ENCODE results near the gene SPAG9. TPM values are rescaled to one million over a fixed set of nuclear protein-coding genes. Genes with fewer than 3 reads are reported as not detected.

Gene SPAG9, protein sequence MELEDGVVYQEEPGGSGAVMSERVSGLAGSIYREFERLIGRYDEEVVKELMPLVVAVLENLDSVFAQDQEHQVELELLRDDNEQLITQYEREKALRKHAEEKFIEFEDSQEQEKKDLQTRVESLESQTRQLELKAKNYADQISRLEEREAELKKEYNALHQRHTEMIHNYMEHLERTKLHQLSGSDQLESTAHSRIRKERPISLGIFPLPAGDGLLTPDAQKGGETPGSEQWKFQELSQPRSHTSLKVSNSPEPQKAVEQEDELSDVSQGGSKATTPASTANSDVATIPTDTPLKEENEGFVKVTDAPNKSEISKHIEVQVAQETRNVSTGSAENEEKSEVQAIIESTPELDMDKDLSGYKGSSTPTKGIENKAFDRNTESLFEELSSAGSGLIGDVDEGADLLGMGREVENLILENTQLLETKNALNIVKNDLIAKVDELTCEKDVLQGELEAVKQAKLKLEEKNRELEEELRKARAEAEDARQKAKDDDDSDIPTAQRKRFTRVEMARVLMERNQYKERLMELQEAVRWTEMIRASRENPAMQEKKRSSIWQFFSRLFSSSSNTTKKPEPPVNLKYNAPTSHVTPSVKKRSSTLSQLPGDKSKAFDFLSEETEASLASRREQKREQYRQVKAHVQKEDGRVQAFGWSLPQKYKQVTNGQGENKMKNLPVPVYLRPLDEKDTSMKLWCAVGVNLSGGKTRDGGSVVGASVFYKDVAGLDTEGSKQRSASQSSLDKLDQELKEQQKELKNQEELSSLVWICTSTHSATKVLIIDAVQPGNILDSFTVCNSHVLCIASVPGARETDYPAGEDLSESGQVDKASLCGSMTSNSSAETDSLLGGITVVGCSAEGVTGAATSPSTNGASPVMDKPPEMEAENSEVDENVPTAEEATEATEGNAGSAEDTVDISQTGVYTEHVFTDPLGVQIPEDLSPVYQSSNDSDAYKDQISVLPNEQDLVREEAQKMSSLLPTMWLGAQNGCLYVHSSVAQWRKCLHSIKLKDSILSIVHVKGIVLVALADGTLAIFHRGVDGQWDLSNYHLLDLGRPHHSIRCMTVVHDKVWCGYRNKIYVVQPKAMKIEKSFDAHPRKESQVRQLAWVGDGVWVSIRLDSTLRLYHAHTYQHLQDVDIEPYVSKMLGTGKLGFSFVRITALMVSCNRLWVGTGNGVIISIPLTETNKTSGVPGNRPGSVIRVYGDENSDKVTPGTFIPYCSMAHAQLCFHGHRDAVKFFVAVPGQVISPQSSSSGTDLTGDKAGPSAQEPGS (N-terminal part only)
- 100 to 1,000 TPM in 5 of 6 donors, 10 to 100 TPM in 1; 87.5 to 233 (median 152) TPM for total RNA-seq

DNA sequence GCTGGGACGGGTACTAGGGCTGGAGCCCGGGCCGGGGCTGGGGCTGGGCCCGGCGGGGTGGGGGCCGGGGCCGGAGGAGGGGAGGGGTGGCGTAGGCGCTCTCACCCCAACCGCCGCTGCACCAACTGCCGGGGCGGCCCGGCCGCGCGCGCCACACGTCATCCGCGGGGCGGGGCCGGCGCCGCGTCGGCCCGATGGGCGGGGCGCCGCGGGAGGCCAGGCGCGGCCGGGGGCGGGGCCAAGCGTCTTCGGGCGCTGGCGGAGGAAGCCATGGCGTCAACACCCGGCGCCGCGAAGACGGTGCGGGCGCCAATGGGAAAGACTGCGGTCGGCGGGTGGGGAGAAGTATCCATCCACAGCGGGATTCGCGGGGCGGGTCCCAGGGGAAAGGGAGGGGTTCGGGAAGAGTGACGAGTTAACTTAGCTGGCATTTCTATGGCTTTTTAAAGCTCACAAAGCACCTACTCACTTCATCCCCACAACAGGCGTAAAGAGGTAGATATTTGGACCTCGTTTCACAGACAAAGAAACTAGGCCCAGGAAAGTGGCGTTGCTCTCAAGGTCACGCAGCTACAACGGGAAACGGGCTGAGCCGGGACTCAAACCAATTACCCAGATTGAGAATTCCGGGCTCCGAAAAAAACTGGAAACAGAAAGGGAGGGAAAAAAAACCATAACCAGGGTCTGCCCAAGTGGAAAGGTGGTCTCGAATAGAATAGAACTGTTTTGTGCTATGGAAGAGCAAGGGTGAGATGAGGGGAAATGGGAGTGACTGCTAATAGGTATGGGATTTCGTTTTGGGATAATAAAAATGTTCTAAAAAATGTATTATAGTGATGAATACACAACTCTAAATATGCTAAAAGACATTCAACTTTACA is at the start of gene SPAG9:
SPAG9 (minus strand) TSS at position 130 of the 881 bp plus-strand sequence. CDS start 212 bp downstream, outside the sequence.
- H3K36me3 ChIP-seq: no peaks in the 10 kb centered on the region
- ATAC-seq (ENCODE audit: low FRiP score in 2 of 2) (peak; percentile 94 to 95), DNase-seq (peak; percentile 96 to 99)
- 0 to 1% methylated on average over 22 to 32 of the region's 68 CpGs for WGBS, 2 donors
- peak within 1 kb of the TSS; percentile 69 to 88 (median 78) for H3K4me3 ChIP-seq
- peaks cover 39 to 54% (median 44%) of the 10 kb centered on the region in 4 donors for H3K4me1 ChIP-seq
- TF ChIP-seq, protein P1, sequence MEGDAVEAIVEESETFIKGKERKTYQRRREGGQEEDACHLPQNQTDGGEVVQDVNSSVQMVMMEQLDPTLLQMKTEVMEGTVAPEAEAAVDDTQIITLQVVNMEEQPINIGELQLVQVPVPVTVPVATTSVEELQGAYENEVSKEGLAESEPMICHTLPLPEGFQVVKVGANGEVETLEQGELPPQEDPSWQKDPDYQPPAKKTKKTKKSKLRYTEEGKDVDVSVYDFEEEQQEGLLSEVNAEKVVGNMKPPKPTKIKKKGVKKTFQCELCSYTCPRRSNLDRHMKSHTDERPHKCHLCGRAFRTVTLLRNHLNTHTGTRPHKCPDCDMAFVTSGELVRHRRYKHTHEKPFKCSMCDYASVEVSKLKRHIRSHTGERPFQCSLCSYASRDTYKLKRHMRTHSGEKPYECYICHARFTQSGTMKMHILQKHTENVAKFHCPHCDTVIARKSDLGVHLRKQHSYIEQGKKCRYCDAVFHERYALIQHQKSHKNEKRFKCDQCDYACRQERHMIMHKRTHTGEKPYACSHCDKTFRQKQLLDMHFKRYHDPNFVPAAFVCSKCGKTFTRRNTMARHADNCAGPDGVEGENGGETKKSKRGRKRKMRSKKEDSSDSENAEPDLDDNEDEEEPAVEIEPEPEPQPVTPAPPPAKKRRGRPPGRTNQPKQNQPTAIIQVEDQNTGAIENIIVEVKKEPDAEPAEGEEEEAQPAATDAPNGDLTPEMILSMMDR (IDR thresholded peaks at IDR 0.05): no peak
- peak in 3 of 4 donors; percentile 78 to 80 (median 78) for TF ChIP-seq POLR2A (IDR thresholded peaks at IDR 0.05)
- TF ChIP-seq POLR2AphosphoS5 (IDR thresholded peaks at IDR 0.05): peak in 1 of 2 donors; percentile 93
- TF ChIP-seq EP300 (IDR thresholded peaks at IDR 0.05): peak in 1 of 4 donors; percentile 50
- peak within 1 kb of the TSS; percentile 96 to 99 (median 99) for H3K27ac ChIP-seq
- no peaks in the 10 kb centered on the region for H3K27me3 ChIP-seq
- no peaks in the 10 kb centered on the region for H3K9me3 ChIP-seq

DNA sequence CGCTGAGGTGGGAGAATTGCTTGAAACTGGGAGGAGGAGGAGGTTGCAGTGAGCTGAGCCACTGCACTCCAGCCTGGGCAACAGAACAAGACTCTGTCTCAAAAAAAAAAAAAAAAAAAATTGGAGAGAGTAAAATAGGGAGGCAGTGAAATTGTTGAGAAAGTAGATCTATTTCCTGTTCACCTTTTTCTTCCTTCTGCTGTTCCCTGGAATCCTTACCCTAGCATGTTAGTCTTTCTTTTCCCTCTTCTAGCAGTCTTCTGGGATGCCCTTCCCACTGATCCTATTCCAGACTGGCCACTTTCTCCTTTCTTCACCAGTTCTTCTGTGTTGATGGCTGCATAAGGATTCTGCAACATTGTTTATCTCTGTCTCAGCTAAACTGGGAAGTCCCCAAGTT is 48.7 kb upstream of the SPAG9 start:
- Histone ChIP-seq H3K4me1 (peaks cover 12 to 20% (median 17%) of the 10 kb centered on the region in 4 donors), H3K27ac (no peak overlapping the region), H3K4me3 (no peak overlapping the region), H3K36me3 (peaks cover 12 to 52% (median 37%) of the 10 kb centered on the region in 4 donors), H3K9me3 (no peaks in the 10 kb centered on the region), H3K27me3 (no peaks in the 10 kb centered on the region)
- no peak for DNase-seq
- TF ChIP-seq, protein P1 (IDR thresholded peaks at IDR 0.05): no peak
- TF ChIP-seq EP300 (IDR thresholded peaks at IDR 0.05): no peak
- no peak for TF ChIP-seq POLR2AphosphoS5 (IDR thresholded peaks at IDR 0.05)
- TF ChIP-seq POLR2A (IDR thresholded peaks at IDR 0.05): no peak
- ATAC-seq (ENCODE audit: low FRiP score in 2 of 2): no peak
- WGBS, 2 donors: 100% methylated on average over 1 of the region's 1 CpG

DNA sequence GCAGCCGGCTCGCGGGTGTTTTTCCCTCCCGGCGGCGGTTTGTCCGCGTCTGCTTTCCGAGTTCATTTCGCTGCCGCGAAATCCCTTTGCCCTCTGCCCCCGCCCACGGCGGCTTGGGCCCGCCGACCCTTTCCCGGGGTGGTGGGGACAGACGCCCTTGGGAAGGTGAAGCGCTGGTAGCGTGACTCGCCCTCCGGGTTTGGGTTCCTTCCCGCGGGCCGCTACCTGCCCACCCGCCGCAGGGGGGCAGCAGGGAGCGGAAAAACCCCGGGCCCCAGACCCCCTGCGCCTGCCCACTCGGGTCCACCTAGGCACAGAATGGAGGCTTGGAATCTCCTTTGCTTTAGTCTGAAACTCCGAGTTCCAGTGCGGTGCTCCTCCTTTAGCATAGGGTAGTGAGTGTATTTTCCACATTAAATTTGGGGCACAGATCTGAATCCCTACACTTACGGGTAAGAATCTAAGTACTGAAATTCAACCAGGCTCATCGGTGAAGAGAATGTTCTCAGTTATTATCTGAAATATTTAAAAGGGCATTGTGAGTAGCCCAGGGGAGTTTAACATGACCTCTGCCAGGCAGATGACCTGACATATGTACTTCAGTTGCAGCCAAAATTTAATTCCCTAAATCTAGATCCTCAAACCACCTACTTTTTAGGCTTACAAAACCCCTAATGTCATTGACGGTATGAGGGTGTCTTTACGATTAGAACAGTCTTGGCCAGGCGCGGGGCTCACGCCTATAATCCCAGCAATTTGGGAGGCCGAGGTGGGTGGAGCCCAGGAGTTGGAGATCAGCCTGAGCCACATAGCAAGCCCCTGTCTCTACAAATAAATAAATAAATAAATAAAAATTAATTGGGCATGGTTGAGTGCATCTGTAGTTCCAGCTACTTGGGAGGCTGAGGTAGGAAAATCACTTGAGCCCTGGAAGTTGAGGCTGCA is 46.6 kb upstream of the SPAG9 start:
- Histone ChIP-seq H3K27me3 (no peaks in the 10 kb centered on the region), H3K9me3 (no peaks in the 10 kb centered on the region), H3K4me3 (peak overlapping the region; percentile 61 to 100 (median 93)), H3K4me1 (peaks cover 12 to 20% (median 17%) of the 10 kb centered on the region in 4 donors), H3K36me3 (peaks cover 12 to 42% (median 34%) of the 10 kb centered on the region in 4 donors), H3K27ac (peak overlapping the region; percentile 90 to 94 (median 93))
- WGBS, 2 donors: 20 to 67% methylated on average over 9 to 37 of the region's 42 CpGs
- peak; percentile 56 to 91 for DNase-seq
- TF ChIP-seq POLR2A (IDR thresholded peaks at IDR 0.05) (no peak), EP300 (IDR thresholded peaks at IDR 0.05) (no peak)
- TF ChIP-seq, protein P1 (IDR thresholded peaks at IDR 0.05): peak; percentile 63 to 70 (median 67)
- ATAC-seq (ENCODE audit: low FRiP score in 2 of 2): peak; percentile 35 to 74

Data from upper lobe of left lung (tissue), 6 donors.